Caco-2 (cell line): Measurements from ENCODE around the gene PRSS57. TPM values are rescaled to one million over a fixed set of nuclear protein-coding genes. Genes with fewer than 3 reads are reported as not detected.

ENCODE experiments used
- BruUV-seq: library from RNA; stranded (reverse); fragments of 400-500 nt; replicated peaks from 2 replicates; lab custom pipeline; 2021; lab: Mats Ljungman, UMichigan
- CTCF ChIA-PET: fragments of 300-600 bp; sonication (Branson Sonifier 250); formaldehyde crosslinking; loops from one replicate; lab custom pipeline; 2022; ENCODE audit warnings: antibody characterized with exemption; lab: Charles Lee
- POLR2A ChIA-PET: fragments of 300-600 bp; sonication (Branson Sonifier 250); formaldehyde crosslinking; loops from one replicate; lab custom pipeline; 2022; ENCODE audit warnings: antibody characterized with exemption; lab: Charles Lee
- DNase-seq, 2 experiments: peaks; one replicate each; pipeline versions ENCODE4 v3.0.0 to v3.0.0-alpha.2; 2020 to 2022
- H3K27me3 ChIP-seq: replicated peaks from 2 replicates; pipeline ENCODE4 v1.6.0; 2011; ENCODE audit warnings: low read length; ENCODE audit not compliant: control insufficient read depth, insufficient read depth
- H3K36me3 ChIP-seq: 2 replicates; pipeline ENCODE4 v1.5.1; 2011; ENCODE audit warnings: low read length; ENCODE audit not compliant: control insufficient read depth, insufficient read depth
- H3K4me1 ChIP-seq: fragments of 250-450 bp; sonication (Bioruptor Pico); 2 replicates; pipeline ENCODE4 v1.5.1; 2020; ENCODE audit warnings: mild to moderate bottlenecking
- H3K4me3 ChIP-seq: 2 replicates; pipeline ENCODE4 v1.5.1; 2011; ENCODE audit warnings: low read depth, mild to moderate bottlenecking, control low read depth, low read length
- H3K9me3 ChIP-seq: fragments of 250-450 bp; sonication (Bioruptor Pico); 2 replicates; pipeline ENCODE4 v1.5.1; 2020; ENCODE audit warnings: mild to moderate bottlenecking, moderate library complexity
- H3K27ac Mint-ChIP-seq: one replicate; pipeline ENCODE4 v1.8.0; 2022; ENCODE audit warnings: mixed read lengths; ENCODE audit not compliant: unreplicated experiment
- H3K27me3 Mint-ChIP-seq: one replicate; pipeline ENCODE4 v1.8.0; 2022; ENCODE audit warnings: mixed read lengths; ENCODE audit not compliant: insufficient read depth, unreplicated experiment
- H3K36me3 Mint-ChIP-seq: one replicate; pipeline ENCODE4 v1.8.0; 2022; ENCODE audit warnings: mild to moderate bottlenecking, mixed read lengths; ENCODE audit not compliant: insufficient read depth, unreplicated experiment
- H3K4me1 Mint-ChIP-seq: one replicate; pipeline ENCODE4 v1.8.0; 2022; ENCODE audit warnings: low read depth, mixed read lengths; ENCODE audit not compliant: unreplicated experiment
- H3K4me3 Mint-ChIP-seq: one replicate; pipeline ENCODE4 v1.8.0; 2022; ENCODE audit warnings: mild to moderate bottlenecking, moderate library complexity, mixed read lengths; ENCODE audit not compliant: unreplicated experiment
- H3K9me3 Mint-ChIP-seq: one replicate; pipeline ENCODE4 v1.8.0; 2022; ENCODE audit warnings: mixed read lengths; ENCODE audit not compliant: unreplicated experiment
- CTCF ChIP-seq, 2 experiments: fragments of 200-600 bp in 1 of 2; IDR thresholded peaks; 1 replicate in 1 of 2; 2 replicates in 1 of 2; pipeline versions ENCODE4 v1.5.1 to v1.8.0; 2011 to 2022; ENCODE audit warnings: antibody characterized with exemption in 1 of 2, control low read depth in 1 of 2, inconsistent platforms in 1 of 2, low read depth in 1 of 2, low read length in 1 of 2, mild to moderate bottlenecking in 1 of 2, moderate library complexity in 1 of 2; ENCODE audit not compliant: insufficient read depth in 1 of 2, severe bottlenecking in 1 of 2, unreplicated experiment in 1 of 2
- intact Hi-C: fragments of 100-400 bp; cut with micrococcal nuclease; formaldehyde crosslinking; loops from one replicate; pipeline ENCODE4 v1.10.0; 2022; ENCODE audit not compliant: unreplicated experiment
- total RNA-seq: library from RNA; stranded (reverse); gene quantifications from 2 replicates; pipeline ENCODE4 v1.2.3, GENCODE V29; 2022

PRSS57 gene
- total RNA-seq, 1 experiment from 2014 or later, result not detected

DNA sequence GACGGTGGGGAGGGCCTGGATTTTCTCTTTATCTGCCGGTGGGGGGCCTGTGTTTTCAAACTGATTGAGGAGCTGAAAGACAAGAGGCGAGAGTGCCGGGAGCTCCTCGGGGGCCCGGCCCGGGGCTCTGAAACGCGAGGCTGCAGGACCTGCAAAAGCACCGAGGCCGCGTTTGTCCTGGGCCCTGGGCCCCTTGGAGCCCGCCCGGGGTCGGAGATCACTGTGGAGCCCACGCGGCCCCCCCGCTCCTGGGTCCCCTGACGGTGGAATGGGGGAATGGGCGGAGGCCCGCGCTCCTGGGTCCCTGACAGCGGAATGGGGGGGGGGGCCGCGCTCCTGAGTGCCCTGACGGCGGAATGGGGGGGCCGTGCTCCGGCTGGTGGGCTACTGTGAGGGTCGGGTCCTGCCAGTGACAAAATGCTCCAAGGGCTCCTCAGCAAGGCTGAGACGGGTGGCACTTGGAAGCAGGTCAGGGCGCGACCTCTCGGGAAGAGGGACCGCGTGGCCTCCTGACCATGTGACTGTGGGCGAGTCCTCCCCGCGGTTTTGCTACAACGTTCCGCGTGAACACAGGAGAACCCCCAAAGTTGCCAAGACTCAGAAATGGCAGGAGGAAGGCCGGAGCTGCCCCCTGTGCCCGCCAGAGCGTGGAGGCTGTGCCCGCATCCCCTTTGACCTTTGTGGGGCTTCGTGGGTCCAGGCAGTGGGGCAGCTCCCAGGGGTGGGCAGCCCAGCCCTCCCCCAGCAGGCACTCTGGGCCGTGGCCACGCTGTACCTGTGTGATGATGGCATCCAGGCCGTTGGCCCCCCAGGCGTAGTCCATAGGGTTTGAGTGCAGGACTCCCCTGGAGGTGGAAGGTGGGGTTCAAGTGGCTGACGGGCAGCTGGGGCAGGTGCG lies 46.1 kb downstream of the PRSS57 start:
- intact Hi-C loops, result no loop called here
- H3K4me1 Mint-ChIP-seq, result no peaks in the 10 kb centered on the region
- H3K27ac Mint-ChIP-seq, result no peak overlapping the region
- DNase-seq, result no peak
- POLR2A ChIA-PET, result no interaction called here
- no peaks in the 10 kb centered on the region for H3K9me3 Mint-ChIP-seq
- no peaks in the 10 kb centered on the region for H3K27me3 Mint-ChIP-seq
- CTCF ChIA-PET, result no interaction called here
- peaks cover 53% of the 10 kb centered on the region for H3K36me3 Mint-ChIP-seq
- no TSS peak for BruUV-seq
- H3K36me3 ChIP-seq, result no peaks in the 10 kb centered on the region; the same call in 1 of the 2 replicates
- H3K4me1 ChIP-seq, result no peaks in the 10 kb centered on the region
- H3K27me3 ChIP-seq, result no peaks in the 10 kb centered on the region
- no peaks in the 10 kb centered on the region for H3K9me3 ChIP-seq
- TF ChIP-seq CTCF (IDR thresholded peaks at IDR 0.05; ENCODE audit: insufficient read depth in 1 of 2, low read depth in 1 of 2, low read length in 1 of 2, severe bottlenecking in 1 of 2, unreplicated experiment in 1 of 2), result no peak
- no peak overlapping the region for H3K4me3 ChIP-seq
- no peak overlapping the region for H3K4me3 Mint-ChIP-seq

GRCh38 chr19:648305-648704 lies 46.9 kb downstream of the PRSS57 start:
- Mint-ChIP-seq H3K4me1 (no peaks in the 10 kb centered on the region), H3K27ac (no peak overlapping the region), H3K27me3 (no peaks in the 10 kb centered on the region), H3K9me3 (no peaks in the 10 kb centered on the region), H3K36me3 (peaks cover 44% of the 10 kb centered on the region), H3K4me3 (no peak overlapping the region)
- Histone ChIP-seq H3K4me3 (no peak overlapping the region), H3K36me3 (no peaks in the 10 kb centered on the region; the same call in 1 of the 2 replicates), H3K27me3 (no peaks in the 10 kb centered on the region), H3K9me3 (no peaks in the 10 kb centered on the region), H3K4me1 (no peaks in the 10 kb centered on the region)
- intact Hi-C loops, result no loop called here
- ChIA-PET CTCF (no interaction called here), POLR2A (no interaction called here)
- DNase-seq, result no peak
- no TSS peak for BruUV-seq
- TF ChIP-seq CTCF (IDR thresholded peaks at IDR 0.05; ENCODE audit: insufficient read depth in 1 of 2, low read depth in 1 of 2, low read length in 1 of 2, severe bottlenecking in 1 of 2, unreplicated experiment in 1 of 2), result no peak

GRCh38 chr19:647566-648284 lies 47.5 kb downstream of the PRSS57 start:
- no peaks in the 10 kb centered on the region for H3K27me3 Mint-ChIP-seq
- no peaks in the 10 kb centered on the region for H3K27me3 ChIP-seq
- no peaks in the 10 kb centered on the region for H3K36me3 ChIP-seq
- peaks cover 44% of the 10 kb centered on the region for H3K36me3 Mint-ChIP-seq
- no peak overlapping the region for H3K4me3 ChIP-seq
- H3K9me3 Mint-ChIP-seq, result no peaks in the 10 kb centered on the region
- no peak for TF ChIP-seq CTCF (IDR thresholded peaks at IDR 0.05; ENCODE audit: insufficient read depth in 1 of 2, low read depth in 1 of 2, low read length in 1 of 2, severe bottlenecking in 1 of 2, unreplicated experiment in 1 of 2)
- ChIA-PET CTCF (no interaction called here), POLR2A (no interaction called here)
- intact Hi-C loops, result no loop called here
- H3K4me1 Mint-ChIP-seq, result no peaks in the 10 kb centered on the region
- H3K4me1 ChIP-seq, result no peaks in the 10 kb centered on the region
- no peak overlapping the region for H3K4me3 Mint-ChIP-seq
- H3K27ac Mint-ChIP-seq, result no peak overlapping the region
- no peak for DNase-seq
- no peaks in the 10 kb centered on the region for H3K9me3 ChIP-seq
- TSS peak; percentile 68 for BruUV-seq
